Measurements from ENCODE around the gene DNM3.

DNA sequence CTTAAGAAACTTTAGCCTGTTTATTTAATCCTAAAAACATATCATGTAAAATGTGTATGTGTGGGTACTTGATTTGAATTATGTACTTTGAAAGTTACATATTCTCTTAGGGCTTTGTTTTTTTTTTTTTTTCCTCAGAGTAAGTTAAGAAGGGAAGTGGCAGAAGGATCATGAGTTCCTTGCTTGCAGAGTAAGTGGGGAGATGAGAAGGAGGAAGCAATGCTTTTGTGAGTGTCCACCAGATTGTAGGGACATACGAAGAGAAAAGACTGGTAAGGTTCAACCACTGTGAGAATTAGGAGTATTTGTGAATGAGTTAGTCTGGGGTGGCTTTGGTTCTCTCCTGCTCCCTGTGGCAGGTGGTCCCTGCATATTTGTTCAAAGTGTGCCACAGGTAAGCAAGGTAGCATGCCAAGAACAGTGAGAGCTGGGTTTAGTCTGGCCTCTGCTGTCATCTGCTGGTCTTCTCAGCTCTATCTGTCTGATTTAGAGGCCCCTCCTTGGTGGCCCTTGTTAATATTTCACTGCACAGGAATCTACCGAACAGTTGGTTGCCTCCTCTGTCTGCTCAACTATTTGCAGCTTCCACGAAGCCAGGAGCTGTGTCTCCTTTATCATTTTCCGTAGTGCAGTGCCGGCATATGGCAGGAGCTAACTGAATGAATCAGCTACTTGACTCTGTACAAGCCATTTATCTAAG lies 9.5 kb downstream of the DNM3 start:
- TF ChIP-seq, protein P1, sequence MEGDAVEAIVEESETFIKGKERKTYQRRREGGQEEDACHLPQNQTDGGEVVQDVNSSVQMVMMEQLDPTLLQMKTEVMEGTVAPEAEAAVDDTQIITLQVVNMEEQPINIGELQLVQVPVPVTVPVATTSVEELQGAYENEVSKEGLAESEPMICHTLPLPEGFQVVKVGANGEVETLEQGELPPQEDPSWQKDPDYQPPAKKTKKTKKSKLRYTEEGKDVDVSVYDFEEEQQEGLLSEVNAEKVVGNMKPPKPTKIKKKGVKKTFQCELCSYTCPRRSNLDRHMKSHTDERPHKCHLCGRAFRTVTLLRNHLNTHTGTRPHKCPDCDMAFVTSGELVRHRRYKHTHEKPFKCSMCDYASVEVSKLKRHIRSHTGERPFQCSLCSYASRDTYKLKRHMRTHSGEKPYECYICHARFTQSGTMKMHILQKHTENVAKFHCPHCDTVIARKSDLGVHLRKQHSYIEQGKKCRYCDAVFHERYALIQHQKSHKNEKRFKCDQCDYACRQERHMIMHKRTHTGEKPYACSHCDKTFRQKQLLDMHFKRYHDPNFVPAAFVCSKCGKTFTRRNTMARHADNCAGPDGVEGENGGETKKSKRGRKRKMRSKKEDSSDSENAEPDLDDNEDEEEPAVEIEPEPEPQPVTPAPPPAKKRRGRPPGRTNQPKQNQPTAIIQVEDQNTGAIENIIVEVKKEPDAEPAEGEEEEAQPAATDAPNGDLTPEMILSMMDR (IDR thresholded peaks at IDR 0.05): no peak
- TF ChIP-seq POLR2AphosphoS5 (IDR thresholded peaks at IDR 0.05): no peak
